ENCODE results near the gene COA8.
A peak's percentile ranks its signal among the peaks of the same experiment; 100 is the strongest.
"Not testable (repeated sequence)": the region's sequence is repeated elsewhere in the genome, so short reads cannot be mapped to it uniquely, and the experiment has no call there.

Gene COA8

GRCh38 chr14:103525430-103526246 is 37.1 kb upstream of the COA8 start:
- DNase-seq (ENCODE audit: low spot score), result not testable (repeated sequence)

- DNase-seq (ENCODE audit: low spot score), result no peak
These were observed 36.4 kb upstream of the COA8 start for GRCh38 chr14:103526247-103526913.

- no peak for DNase-seq (ENCODE audit: low spot score)
These were observed 35.9 kb upstream of the COA8 start for GRCh38 chr14:103526914-103527248.

- peak; percentile 73 for DNase-seq (ENCODE audit: low spot score)
These were observed 35.2 kb upstream of the COA8 start for GRCh38 chr14:103527408-103528145.

- DNase-seq (ENCODE audit: low spot score), result peak; percentile 64
These were observed 34.6 kb upstream of the COA8 start for GRCh38 chr14:103528146-103528586.

GRCh38 chr14:103528587-103529382 is 34.0 kb upstream of the COA8 start, which contains the start of gene TRMT61A:
Gene TRMT61A (plus strand): TSS chr14:103529196. CDS start chr14:103529979, 783 bp downstream.
- peak; percentile 99 for DNase-seq (ENCODE audit: low spot score)

- no peak for DNase-seq (ENCODE audit: low spot score)
These were observed 33.1 kb upstream of the COA8 start for GRCh38 chr14:103529383-103530365.

GRCh38 chr14:103530390-103530789 is 32.4 kb upstream of the COA8 start:
- DNase-seq (ENCODE audit: low spot score), result no peak

- DNase-seq (ENCODE audit: low spot score), result no peak
These were observed 31.9 kb upstream of the COA8 start for GRCh38 chr14:103530831-103531230.

- DNase-seq (ENCODE audit: low spot score), result no peak
These were observed 31.1 kb upstream of the COA8 start for GRCh38 chr14:103531421-103532215.

GRCh38 chr14:103532216-103533136 is 30.3 kb upstream of the COA8 start:
- DNase-seq (ENCODE audit: low spot score), result no peak

- no peak for DNase-seq (ENCODE audit: low spot score)
These were observed 29.4 kb upstream of the COA8 start for GRCh38 chr14:103533137-103533998.

GRCh38 chr14:103533999-103534575 is 28.7 kb upstream of the COA8 start:
- no peak for DNase-seq (ENCODE audit: low spot score)

GRCh38 chr14:103534576-103535061 is 28.1 kb upstream of the COA8 start:
- no peak for DNase-seq (ENCODE audit: low spot score)

- no peak for DNase-seq (ENCODE audit: low spot score)
These were observed 27.5 kb upstream of the COA8 start for GRCh38 chr14:103535081-103535890.

GRCh38 chr14:103535891-103536565 is 26.7 kb upstream of the COA8 start:
- no peak for DNase-seq (ENCODE audit: low spot score)
